Measurements from ENCODE around the gene FBN1. TPM values are rescaled to one million over a fixed set of nuclear protein-coding genes. Genes with fewer than 3 reads are reported as not detected.

The FBN1 gene
- total and polyA plus RNA-seq, 2 donors (not counting 3 experiments of a cell fraction or from before 2014, with no cell fraction given) = 107 to 111 TPM

DNA sequence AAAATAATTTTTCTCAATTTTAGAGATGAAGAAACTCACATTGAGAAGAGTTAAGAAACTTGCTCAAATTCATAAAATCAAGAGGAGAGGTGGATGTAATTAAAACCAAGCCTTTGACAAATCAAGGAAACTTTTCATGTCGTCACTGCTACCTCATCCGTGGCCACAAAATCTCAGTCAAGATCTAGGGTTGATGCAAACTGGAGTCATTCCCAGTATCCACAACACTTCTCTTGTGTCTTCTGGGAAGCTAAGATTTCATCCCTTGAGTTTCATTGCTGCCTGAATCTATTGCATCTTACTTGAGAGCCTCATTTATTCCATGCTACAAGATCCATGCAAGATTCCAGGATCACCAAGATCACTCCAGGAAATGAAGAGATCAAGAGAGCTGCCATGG is 5.4 kb upstream of the FBN1 start:
- FAIRE-seq (no peak), DNase-seq (ENCODE audit: low read depth, low spot score) (no peak)
- Histone ChIP-seq H3K4me1 (ENCODE audit: control insufficient read depth, extremely low read depth, insufficient read depth, low read length) (peaks cover 5% of the 10 kb centered on the region), H2AFZ (ENCODE audit: low read depth, low read length) (no peak overlapping the region), H3K27me3 (ENCODE audit: control insufficient read depth in 2 of 2, insufficient read depth in 2 of 2, low read length in 2 of 2) (no peaks in the 10 kb centered on the region), H3K4me2 (ENCODE audit: insufficient read depth, low read length) (no peak overlapping the region), H3K9me1 (replicated peaks; ENCODE audit: control insufficient read depth, extremely low read depth, insufficient read depth, low read length) (no peaks in the 10 kb centered on the region), H3K36me3 (ENCODE audit: control insufficient read depth in 2 of 2, extremely low read depth in 1 of 2, insufficient read depth in 2 of 2, low read length in 2 of 2) (no peaks in the 10 kb centered on the region), H3K27ac (ENCODE audit: insufficient read depth, low read depth, low read length) (no peak overlapping the region), H3K4me3 (replicated peaks in 1 of 3; ENCODE audit: insufficient read depth in 1 of 3, low read depth in 1 of 3, low read length in 3 of 3) (no peak overlapping the region), H3K9ac (replicated peaks; ENCODE audit: extremely low read depth, insufficient read depth, low read length) (no peak overlapping the region), H4K20me1 (replicated peaks; ENCODE audit: control insufficient read depth, extremely low read depth, insufficient read depth, low read length) (no peaks in the 10 kb centered on the region), H3K9me3 (replicated peaks; ENCODE audit: control insufficient read depth, insufficient read depth, low read length) (no peaks in the 10 kb centered on the region), H3K79me2 (ENCODE audit: control insufficient read depth, insufficient read depth, low read length) (no peaks in the 10 kb centered on the region)
- ChIA-PET POLR2A (no interaction called here), CTCF (interaction anchor here (1.0 to 2.4 kb wide), 5 partner anchors 12 to 292 kb away, joined by 3 to 7 read pairs (median 4); no protein-coding TSS in a partner anchor)
- intact Hi-C loops (cut with micrococcal nuclease) (no loop called here), dilution Hi-C loops (cut with MboI; ENCODE audit: extremely low pct_ligation_motif_present, low sequenced_read_pairs) (no loop called here)
- BruUV-seq (replicated peaks) = no TSS peak
- TF ChIP-seq, protein P1, sequence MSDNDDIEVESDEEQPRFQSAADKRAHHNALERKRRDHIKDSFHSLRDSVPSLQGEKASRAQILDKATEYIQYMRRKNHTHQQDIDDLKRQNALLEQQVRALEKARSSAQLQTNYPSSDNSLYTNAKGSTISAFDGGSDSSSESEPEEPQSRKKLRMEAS (IDR thresholded peaks at IDR 0.05; ENCODE audit: insufficient read depth, insufficient read length) = no peak
- no peak for TF ChIP-seq JUN (IDR thresholded peaks at IDR 0.05; ENCODE audit: borderline replicate concordance, insufficient read depth, insufficient read length, low read depth)
- no peak for TF ChIP-seq MYC (IDR thresholded peaks at IDR 0.05; ENCODE audit: low read depth, low read length)
- no peak for TF ChIP-seq EZH2 (IDR thresholded peaks at IDR 0.05; ENCODE audit: borderline replicate concordance, low read depth, low read length, severe bottlenecking)
- TF ChIP-seq FOS (IDR thresholded peaks at IDR 0.05; ENCODE audit: borderline replicate concordance, insufficient read depth, low read length) = no peak
- TF ChIP-seq POLR2AphosphoS5 (IDR thresholded peaks at IDR 0.05; ENCODE audit: insufficient read depth, low read depth, low read length) = no peak
- TF ChIP-seq POLR2A (IDR thresholded peaks at IDR 0.05; ENCODE audit: low read depth, low read length) = no peak
- TF ChIP-seq, protein P2, sequence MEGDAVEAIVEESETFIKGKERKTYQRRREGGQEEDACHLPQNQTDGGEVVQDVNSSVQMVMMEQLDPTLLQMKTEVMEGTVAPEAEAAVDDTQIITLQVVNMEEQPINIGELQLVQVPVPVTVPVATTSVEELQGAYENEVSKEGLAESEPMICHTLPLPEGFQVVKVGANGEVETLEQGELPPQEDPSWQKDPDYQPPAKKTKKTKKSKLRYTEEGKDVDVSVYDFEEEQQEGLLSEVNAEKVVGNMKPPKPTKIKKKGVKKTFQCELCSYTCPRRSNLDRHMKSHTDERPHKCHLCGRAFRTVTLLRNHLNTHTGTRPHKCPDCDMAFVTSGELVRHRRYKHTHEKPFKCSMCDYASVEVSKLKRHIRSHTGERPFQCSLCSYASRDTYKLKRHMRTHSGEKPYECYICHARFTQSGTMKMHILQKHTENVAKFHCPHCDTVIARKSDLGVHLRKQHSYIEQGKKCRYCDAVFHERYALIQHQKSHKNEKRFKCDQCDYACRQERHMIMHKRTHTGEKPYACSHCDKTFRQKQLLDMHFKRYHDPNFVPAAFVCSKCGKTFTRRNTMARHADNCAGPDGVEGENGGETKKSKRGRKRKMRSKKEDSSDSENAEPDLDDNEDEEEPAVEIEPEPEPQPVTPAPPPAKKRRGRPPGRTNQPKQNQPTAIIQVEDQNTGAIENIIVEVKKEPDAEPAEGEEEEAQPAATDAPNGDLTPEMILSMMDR (IDR thresholded peaks at IDR 0.05; ENCODE audit: extremely low read depth in 1 of 2, insufficient read depth in 1 of 2, low read depth in 1 of 2, low read length in 2 of 2) = no peak
- TF ChIP-seq GATA2 (IDR thresholded peaks at IDR 0.05; ENCODE audit: insufficient read depth, insufficient read length, low read depth, low read length) = no peak

Measured in endothelial cell of umbilical vein (primary cell).